Astrocyte (in vitro differentiated cells and primary cell): ENCODE measurements around the gene FGD5.

Experiments used
- CTCF ChIP-seq: IDR thresholded peaks from 2 replicates; pipeline ENCODE4 v1.5.1; 2011; ENCODE audit warnings: low read depth, mild to moderate bottlenecking, inconsistent platforms, low read length, moderate library complexity; ENCODE audit not compliant: insufficient read depth
- EZH2 ChIP-seq: IDR thresholded peaks from 2 replicates; pipeline ENCODE4 v1.6.1; 2012; ENCODE audit warnings: mild to moderate bottlenecking, low read length, inconsistent platforms; ENCODE audit not compliant: insufficient read depth

GRCh38 chr3:14804835-14805780 is 13.7 kb upstream of the FGD5 start:
- TF ChIP-seq CTCF (no peak), EZH2 (no peak)
